CD4-positive, alpha-beta T cell treated with Interleukin-1 beta for 1 hour (primary cell): ENCODE measurements around the gene APOBR.
"Not testable (repeated sequence)": the region's sequence is repeated elsewhere in the genome, so short reads cannot be mapped to it uniquely, and the experiment has no call there.

ENCODE experiments used
- DNase-seq, 2 donors: peaks; one replicate each; pipeline ENCODE4 v3.0.0-alpha.2; 2020 to 2022

APOBR gene

DNA sequence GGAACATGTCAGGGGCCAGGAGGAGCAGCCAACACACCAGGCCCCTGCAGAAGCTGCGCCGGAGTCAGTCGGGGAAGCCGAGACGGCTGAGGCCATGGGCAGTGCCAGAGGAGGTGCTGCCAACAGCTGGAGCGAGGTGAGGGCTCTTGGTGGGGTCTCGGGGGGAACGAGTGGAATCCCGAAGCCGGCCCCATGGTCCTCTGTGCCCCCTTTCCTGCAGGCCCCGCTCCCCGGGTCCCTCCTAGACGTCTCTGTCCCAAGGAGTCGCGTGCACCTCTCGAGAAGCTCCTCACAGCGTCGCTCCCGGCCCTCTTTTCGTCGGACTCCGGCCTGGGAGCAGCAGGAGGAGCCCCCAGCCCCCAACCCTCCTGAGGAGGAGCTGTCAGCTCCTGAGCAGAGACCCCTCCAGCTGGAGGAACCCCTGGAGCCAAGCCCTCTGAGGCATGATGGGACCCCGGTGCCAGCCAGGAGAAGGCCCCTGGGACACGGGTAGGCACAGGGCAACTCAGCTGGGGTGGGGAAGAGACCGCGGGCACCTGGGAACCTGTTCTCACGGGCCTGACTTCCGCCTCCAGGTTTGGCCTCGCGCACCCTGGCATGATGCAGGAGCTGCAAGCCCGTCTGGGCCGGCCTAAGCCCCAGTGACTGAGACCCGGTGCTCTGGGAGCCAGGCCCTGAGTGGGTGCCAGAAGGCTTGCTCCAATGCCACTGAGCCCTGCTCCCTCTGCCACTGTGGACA lies 3.6 kb downstream of the APOBR start:
- no peak for DNase-seq

- no peak for DNase-seq
Observed at GRCh38 chr16:28498666-28499381, 4.4 kb downstream of the APOBR start.

GRCh38 chr16:28499854-28500253 lies 5.4 kb downstream of the APOBR start:
- no peak for DNase-seq

- DNase-seq: not testable (repeated sequence)
Observed at GRCh38 chr16:28500476-28501180, 6.2 kb downstream of the APOBR start.

GRCh38 chr16:28501258-28502232 lies 7.1 kb downstream of the APOBR start:
- DNase-seq: no peak

DNA sequence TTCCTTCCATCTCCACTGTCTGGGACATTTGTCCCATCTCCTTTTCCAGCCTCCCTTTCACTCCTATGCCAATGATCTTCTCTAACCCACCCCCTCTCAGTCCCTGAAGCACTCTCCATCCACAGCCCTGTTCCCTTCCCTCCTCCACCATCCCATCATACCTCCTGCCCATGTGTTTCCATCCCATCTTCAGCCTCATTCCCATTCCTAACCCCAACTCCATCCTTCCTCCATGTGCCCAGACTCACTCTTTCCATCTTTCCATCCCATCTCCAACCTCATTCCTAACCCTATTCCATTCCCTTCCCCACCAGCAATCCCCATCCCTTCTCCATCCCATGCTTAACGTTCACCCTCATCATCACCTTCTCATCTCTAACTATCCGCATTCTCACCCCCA lies 7.8 kb downstream of the APOBR start:
- DNase-seq: no peak

GRCh38 chr16:28503470-28504259 lies 9.2 kb downstream of the APOBR start:
- no peak for DNase-seq

- DNase-seq: no peak
Observed at GRCh38 chr16:28504707-28505404, 10.4 kb downstream of the APOBR start.

- no peak for DNase-seq
Observed at GRCh38 chr16:28505489-28506137, 11.2 kb downstream of the APOBR start.

DNA sequence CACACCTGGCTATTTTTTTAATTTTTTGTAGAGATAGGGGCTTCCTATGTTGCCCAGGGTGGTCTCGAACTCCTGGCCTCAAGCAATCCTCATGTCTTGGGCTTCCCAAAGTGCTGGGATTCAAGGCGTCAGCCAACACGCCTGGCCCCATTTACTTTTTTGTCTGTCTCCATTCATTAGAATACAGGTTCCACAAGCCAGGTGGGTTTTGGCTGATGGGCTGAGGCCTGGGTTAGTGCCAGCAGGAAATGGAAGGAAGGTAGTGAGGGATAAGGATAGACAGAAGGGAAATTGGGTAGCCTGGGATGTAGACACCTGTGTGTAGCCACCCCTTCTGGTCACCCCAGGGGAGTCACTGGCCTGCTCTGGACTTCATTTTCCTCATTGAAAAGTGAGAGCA lies 16.6 kb downstream of the APOBR start:
- DNase-seq: no peak

DNA sequence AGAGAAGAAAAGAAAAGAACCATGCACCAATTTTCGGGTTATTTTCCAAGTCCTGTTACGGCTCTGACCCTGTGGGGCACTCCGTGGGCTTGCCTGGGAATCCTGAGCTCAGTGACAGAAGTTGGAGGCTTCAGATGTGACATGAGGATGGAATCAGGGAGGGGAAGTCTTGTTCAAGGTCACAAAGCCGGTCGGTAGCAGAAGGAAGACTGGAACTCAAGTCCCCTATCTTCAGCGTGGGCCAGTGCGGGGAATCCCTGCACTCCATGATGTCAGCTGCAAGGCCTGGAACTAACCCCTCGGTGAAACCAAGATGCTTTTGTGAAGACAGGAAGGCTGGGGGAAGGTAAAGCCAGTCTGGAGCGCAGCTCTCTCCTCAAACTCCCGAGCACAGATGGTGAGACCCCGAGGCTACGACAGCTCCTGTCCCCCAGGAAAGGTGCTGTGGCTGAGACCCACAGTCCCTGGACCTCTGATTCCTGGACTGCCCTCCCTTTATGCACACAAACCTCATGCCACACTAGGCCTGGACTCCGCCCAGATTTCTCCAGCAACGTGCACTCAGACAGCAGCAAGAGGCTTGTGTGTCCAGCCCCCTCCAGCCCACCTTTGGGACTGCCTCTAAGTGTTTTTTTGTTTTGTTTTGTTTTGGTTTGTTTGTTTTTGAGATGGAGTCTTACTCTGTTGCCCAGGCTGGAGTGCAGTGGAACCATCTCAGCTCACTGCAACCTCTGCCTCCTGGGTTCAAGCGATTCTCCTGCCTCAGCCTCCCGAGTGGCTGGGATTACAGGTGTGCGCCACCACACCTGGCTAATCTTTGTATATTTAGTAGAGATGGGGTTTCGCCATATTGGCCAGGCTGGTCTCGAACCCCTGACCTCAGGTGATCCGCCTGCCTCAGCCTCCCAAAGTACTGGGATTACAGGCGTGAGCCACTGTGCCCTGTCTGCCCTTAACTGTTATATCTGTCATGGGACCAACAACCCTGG lies 17.7 kb downstream of the APOBR start:
- no peak for DNase-seq

- DNase-seq: no peak
Observed at GRCh38 chr16:28513484-28514181, 19.2 kb downstream of the APOBR start.

DNA sequence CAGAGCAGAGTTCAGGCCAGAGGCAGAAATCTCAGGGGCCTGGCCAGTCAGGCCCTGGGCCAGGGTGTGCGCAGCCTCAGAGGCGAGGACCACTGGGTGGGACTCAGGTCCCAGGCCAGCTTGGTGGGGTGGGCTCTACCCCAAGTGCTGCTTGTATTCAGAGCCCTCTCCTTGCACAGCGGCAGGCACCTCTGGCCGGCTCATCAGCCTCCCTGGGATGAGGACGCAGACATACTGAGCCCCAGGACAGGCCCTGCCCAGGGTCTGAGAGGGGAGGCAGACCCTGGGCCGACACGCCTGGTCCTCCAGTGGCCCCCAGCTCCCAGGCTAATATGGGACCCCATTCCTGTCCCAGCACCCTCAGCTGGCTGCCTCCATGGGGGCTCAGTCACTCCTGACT lies 19.8 kb downstream of the APOBR start:
- no peak for DNase-seq

GRCh38 chr16:28520672-28521071 lies 26.2 kb downstream of the APOBR start:
- no peak for DNase-seq

GRCh38 chr16:28521436-28521835 lies 27.0 kb downstream of the APOBR start:
- no peak for DNase-seq

- DNase-seq: no peak
Observed at GRCh38 chr16:28522792-28523191, 28.3 kb downstream of the APOBR start.

DNA sequence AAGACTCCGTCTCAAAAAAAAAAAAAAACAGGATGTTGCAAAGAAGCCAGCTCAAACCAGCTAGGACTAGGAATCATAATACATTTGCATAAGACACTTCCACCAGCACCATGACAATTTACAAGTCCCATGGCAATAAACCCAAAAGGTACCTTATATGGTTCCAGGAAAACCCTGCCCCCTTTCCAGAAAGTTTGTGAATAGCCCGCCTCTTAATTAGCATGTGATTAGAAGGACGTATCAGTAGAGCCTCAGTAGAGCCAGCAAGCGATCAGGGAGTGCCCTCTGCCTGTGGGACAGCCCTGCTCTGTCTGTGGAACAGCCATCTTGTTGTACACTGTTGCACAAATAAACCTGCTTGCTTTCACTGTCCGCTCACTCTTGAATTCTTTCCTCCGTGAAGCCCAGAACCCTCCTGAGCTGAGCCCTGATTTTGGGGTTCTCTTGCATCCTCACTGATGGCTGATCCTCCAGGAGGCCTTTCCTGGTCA lies 30.3 kb downstream of the APOBR start:
- DNase-seq: peak in 1 of 2 donors; percentile 19
